ENCODE data around the gene MTARC1. TPM values are rescaled to one million over a fixed set of nuclear protein-coding genes. Genes with fewer than 3 reads are reported as not detected.

MTARC1 gene
- total RNA-seq, 6 donors from 2014 or later: 10.0 to 41.7 (median 22.3) TPM

DNA sequence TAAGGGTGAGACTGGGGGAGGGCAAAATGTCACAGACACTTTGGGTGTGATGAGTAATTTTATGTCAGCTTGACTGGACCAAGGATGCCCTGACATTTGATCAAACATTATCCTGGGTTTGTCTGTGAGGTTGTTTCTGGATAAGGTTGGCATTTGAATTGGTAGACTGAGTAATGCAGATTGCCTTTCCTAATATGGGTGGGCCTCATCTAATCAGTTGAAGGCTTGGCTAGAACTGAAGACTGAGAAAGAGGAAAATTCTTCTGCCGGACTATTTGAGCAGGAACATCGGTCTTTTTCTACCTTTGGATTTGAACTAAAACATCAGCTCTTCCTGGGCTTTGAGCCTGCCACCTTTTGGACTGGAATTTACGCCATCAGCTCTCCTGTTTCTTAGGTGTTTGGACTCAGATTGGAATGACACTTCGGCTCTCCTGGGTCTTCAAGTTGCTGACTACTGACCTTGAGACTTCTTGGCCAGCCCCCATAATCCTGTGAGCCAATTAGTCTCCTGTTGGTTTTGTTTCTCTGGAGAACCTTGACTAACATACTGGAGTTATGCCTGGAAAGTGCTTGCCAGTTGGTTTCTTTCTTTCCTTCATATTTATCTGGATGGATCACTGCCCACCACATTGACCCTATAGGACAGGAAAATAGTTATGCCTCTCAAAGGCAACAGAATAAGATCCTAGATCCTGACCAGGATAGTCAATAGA is 47.6 kb downstream of the MTARC1 start:
- ATAC-seq (ENCODE audit: low FRiP score in 2 of 2) (no peak), DNase-seq (no peak)
- Histone ChIP-seq H3K9me3 (no peaks in the 10 kb centered on the region), H3K36me3 (no peaks in the 10 kb centered on the region), H3K27ac (no peak overlapping the region), H3K27me3 (no peaks in the 10 kb centered on the region), H3K4me1 (peaks cover 0 to 4% (median 3%) of the 10 kb centered on the region in 4 donors), H3K4me3 (no peak overlapping the region)
- TF ChIP-seq POLR2A (IDR thresholded peaks at IDR 0.05): no peak
- 95 to 97% methylated on average over 4 of the region's 4 CpGs for WGBS, 2 donors

Other genes with a start within 250 kb of the MTARC1 start
- gene C1orf115, start 96.5 kb upstream of the MTARC1 start, total RNA-seq: 10 to 100 TPM; 12.6 to 33.0 (median 30.0) TPM
- gene MTARC2, start 38.6 kb upstream of the MTARC1 start, total RNA-seq: 100 to 1,000 TPM in 1 of 6 donors, 10 to 100 TPM in 5; 44.2 to 125 (median 62.0) TPM
- 10 to 100 TPM; 10.9 to 27.4 (median 20.5) TPM for gene HLX, start 92.5 kb downstream of the MTARC1 start, total RNA-seq

Data from upper lobe of left lung (tissue), 6 donors.